ENCODE results near the gene RBM5. TPM values are rescaled to one million over a fixed set of nuclear protein-coding genes. Genes with fewer than 3 reads are reported as not detected.

Gene RBM5
- total RNA-seq, 3 donors from 2014 or later: 128 to 183 (median 158) TPM

DNA sequence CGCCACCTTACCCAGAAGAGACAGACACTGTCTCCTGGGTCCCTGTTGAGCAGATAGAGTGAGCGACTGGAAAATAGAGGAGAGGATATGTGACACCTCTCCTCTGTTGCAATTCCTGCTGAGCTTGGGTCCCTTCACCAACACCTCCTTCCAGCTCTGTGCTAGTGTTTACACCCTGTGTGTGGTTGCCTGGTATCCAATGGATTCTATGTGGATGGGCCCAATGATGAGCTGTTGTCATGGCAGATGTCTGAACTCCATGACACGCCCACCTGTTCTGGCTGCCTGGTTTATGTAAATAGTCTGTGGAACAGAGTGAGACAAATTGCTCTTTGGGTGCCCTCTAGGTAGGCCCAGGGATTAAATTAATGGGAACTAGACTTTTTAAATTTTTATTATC lies 23.7 kb downstream of the RBM5 start:
- TF ChIP-seq, protein P1, sequence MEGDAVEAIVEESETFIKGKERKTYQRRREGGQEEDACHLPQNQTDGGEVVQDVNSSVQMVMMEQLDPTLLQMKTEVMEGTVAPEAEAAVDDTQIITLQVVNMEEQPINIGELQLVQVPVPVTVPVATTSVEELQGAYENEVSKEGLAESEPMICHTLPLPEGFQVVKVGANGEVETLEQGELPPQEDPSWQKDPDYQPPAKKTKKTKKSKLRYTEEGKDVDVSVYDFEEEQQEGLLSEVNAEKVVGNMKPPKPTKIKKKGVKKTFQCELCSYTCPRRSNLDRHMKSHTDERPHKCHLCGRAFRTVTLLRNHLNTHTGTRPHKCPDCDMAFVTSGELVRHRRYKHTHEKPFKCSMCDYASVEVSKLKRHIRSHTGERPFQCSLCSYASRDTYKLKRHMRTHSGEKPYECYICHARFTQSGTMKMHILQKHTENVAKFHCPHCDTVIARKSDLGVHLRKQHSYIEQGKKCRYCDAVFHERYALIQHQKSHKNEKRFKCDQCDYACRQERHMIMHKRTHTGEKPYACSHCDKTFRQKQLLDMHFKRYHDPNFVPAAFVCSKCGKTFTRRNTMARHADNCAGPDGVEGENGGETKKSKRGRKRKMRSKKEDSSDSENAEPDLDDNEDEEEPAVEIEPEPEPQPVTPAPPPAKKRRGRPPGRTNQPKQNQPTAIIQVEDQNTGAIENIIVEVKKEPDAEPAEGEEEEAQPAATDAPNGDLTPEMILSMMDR (IDR thresholded peaks at IDR 0.05): no peak
- peaks cover 43% of the 10 kb centered on the region for H3K36me3 ChIP-seq (ENCODE audit: low read depth)
- H3K4me1 ChIP-seq (ENCODE audit: low read depth): no peaks in the 10 kb centered on the region
- ATAC-seq (peak; percentile 40), DNase-seq (no peak)
- intact Hi-C loops (cut with DNase I, micrococcal nuclease): no loop called here
- H3K9me3 ChIP-seq: no peaks in the 10 kb centered on the region
- H3K4me3 ChIP-seq: no peak overlapping the region

DNA sequence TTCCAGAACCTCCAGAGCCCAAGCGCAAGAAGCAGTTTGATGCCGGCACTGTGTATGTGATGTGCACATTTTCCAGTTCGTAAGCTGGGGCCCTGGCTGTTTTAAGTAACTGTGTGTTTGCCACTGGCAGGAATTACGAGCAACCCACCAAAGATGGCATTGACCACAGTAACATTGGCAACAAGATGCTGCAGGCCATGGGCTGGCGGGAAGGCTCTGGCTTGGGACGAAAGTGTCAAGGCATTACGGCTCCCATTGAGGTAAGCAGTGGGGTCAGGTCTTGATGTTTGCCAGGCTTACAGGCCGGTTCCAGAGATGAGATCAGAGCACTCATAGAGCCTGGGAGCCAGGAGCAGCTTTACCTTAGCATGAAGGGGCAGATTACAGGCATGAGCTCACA lies 28.4 kb downstream of the RBM5 start:
- Histone ChIP-seq H3K36me3 (ENCODE audit: low read depth) (peaks cover 27% of the 10 kb centered on the region), H3K4me1 (ENCODE audit: low read depth) (no peaks in the 10 kb centered on the region), H3K4me3 (no peak overlapping the region), H3K9me3 (no peaks in the 10 kb centered on the region)
- intact Hi-C loops (cut with DNase I, micrococcal nuclease): no loop called here
- ATAC-seq: no peak
- TF ChIP-seq, protein P1 (IDR thresholded peaks at IDR 0.05): no peak
- DNase-seq: no peak

DNA sequence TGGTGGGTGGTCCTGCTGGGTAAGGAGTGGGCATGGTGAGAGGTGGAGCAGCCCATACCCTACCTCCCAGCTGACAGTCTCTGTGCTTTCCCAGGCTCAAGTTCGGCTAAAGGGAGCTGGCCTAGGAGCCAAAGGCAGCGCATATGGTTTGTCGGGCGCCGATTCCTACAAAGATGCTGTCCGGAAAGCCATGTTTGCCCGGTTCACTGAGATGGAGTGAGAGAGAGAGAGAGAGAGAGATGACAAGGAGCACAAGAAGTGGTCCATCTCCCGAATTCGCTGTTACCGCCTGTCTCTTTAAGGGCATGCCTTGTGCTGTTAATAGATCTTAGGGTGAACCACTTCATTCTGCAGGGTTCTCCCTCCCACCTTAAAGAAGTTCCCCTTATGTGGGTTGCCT lies 29.5 kb downstream of the RBM5 start:
- DNase-seq (no peak), ATAC-seq (no peak)
- Histone ChIP-seq H3K4me1 (ENCODE audit: low read depth) (no peaks in the 10 kb centered on the region), H3K4me3 (no peak overlapping the region), H3K36me3 (ENCODE audit: low read depth) (peaks cover 27% of the 10 kb centered on the region), H3K9me3 (no peaks in the 10 kb centered on the region)
- intact Hi-C loops (cut with DNase I, micrococcal nuclease): no loop called here
- TF ChIP-seq, protein P1 (IDR thresholded peaks at IDR 0.05): no peak

DNA sequence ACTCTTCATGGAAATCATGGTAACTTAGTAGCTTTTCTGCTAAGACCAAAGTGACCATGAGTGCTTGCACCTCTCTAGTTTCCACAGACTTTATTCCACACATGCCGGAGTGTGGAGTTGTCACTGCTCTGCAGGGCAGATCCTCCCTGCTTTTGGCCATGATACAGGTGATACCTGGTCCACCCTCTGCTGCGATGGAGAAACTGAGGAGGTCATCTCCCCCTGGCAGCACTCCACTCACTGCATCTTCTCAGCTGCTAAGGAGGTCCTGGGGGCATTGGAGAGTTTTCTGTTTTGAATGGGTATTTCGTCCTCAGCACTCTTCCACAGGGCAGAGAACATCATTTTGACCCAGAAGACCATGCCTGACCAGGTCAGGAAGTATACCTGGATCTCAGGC lies 31.1 kb downstream of the RBM5 start:
- TF ChIP-seq, protein P1 (IDR thresholded peaks at IDR 0.05): no peak
- Histone ChIP-seq H3K4me1 (ENCODE audit: low read depth) (no peaks in the 10 kb centered on the region), H3K4me3 (no peak overlapping the region), H3K36me3 (ENCODE audit: low read depth) (peaks cover 11% of the 10 kb centered on the region), H3K9me3 (no peaks in the 10 kb centered on the region)
- intact Hi-C loops (cut with DNase I, micrococcal nuclease): loop anchor here in 1 of 2 donors (5.0 kb wide), 1 partner anchor 68 kb away; no protein-coding TSS in a partner anchor
- ATAC-seq (no peak), DNase-seq (no peak)

DNA sequence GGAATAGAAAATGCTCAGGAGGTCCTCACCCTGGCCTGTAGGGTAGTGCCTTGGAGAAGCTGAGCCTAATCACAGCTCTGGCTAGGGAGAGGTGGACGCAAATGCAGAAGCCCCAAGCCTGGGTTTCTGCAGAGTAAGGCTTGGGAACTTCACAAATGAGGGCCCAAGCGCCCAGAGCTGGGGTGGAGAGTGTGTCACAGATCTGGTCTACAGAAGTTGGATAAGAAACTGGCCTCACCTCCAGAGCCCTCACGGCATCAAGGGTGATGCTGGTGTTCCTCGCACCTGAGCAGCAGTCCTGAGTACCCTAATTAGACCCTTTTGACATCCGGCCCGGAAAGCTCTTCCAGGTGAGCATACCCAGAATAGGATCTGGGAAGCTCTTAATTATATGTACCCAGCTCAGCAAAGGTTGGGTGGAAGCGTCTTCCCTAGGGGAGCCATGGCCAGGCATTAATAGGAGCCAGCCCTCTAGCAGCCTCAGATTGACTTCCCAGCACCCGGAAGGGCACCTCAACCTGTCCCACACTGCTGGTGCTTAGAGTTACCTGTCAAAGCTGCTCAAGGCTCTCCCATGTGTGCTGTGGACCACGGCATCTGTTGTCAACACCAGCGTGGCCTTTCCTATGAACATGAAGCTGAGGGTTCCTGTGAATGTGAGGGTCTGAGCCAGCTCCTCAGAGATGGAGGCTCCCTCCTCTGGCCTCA lies 31.8 kb downstream of the RBM5 start:
- intact Hi-C loops (cut with DNase I, micrococcal nuclease): loop anchor here (1.0 to 5.0 kb wide), 2 partner anchors 67 to 70 kb away; no protein-coding TSS in a partner anchor
- peaks cover 4% of the 10 kb centered on the region for H3K36me3 ChIP-seq (ENCODE audit: low read depth)

More for the DNA sequence above, 31.8 kb downstream of the RBM5 start:
- DNase-seq (no peak), ATAC-seq (no peak)
- H3K4me1 ChIP-seq (ENCODE audit: low read depth): no peaks in the 10 kb centered on the region
- TF ChIP-seq, protein P1 (IDR thresholded peaks at IDR 0.05): no peak
- H3K9me3 ChIP-seq: no peaks in the 10 kb centered on the region
- no peak overlapping the region for H3K4me3 ChIP-seq
